Panc1 (cell line): Measurements from ENCODE around the gene NCKAP1. TPM values are rescaled to one million over a fixed set of nuclear protein-coding genes. Genes with fewer than 3 reads are reported as not detected.
"Not testable (repeated sequence)": the region's sequence is repeated elsewhere in the genome, so short reads cannot be mapped to it uniquely, and the experiment has no call there.

Experiments
- ATAC-seq: fragments of 200-7000 bp; cut with Tn5 transposase; 2 replicates; pipeline ENCODE4 v1.9.1; 2020; ENCODE audit warnings: mild to moderate bottlenecking, moderate library complexity
- BruUV-seq: library from RNA; stranded (reverse); fragments of 400-500 nt; replicated peaks from 2 replicates; lab custom pipeline; 2021; lab: Mats Ljungman, UMichigan
- CTCF ChIA-PET: fragments of 300-600 bp; sonication (Branson Sonifier 250); formaldehyde crosslinking; loops from one replicate; lab custom pipeline; 2022; ENCODE audit warnings: antibody characterized with exemption; lab: Charles Lee
- POLR2A ChIA-PET: fragments of 300-600 bp; sonication (Branson Sonifier 250); formaldehyde crosslinking; loops from one replicate; lab custom pipeline; 2022; ENCODE audit warnings: antibody characterized with exemption; lab: Charles Lee
- DNase-seq: peaks from one replicate; pipeline ENCODE4 v3.0.0-alpha.2; 2010; ENCODE audit warnings: low read depth, low spot score
- H3K27ac ChIP-seq: 2 replicates; pipeline ENCODE4 v1.5.1; 2011; ENCODE audit warnings: mild to moderate bottlenecking, low read length, inconsistent platforms
- H3K27me3 ChIP-seq: fragments of 200-500 bp; sonication (Bioruptor generic); 2 replicates; pipeline ENCODE4 v1.6.0; 2014; ENCODE audit warnings: low read length, inconsistent platforms; ENCODE audit not compliant: control insufficient read depth, insufficient read depth
- H3K36me3 ChIP-seq: fragments of 200-500 bp; sonication (Bioruptor generic); 2 replicates; pipeline ENCODE4 v1.5.1; 2014; ENCODE audit warnings: inconsistent platforms, mild to moderate bottlenecking, low read length, moderate library complexity; ENCODE audit not compliant: control insufficient read depth, insufficient read depth
- H3K4me1 ChIP-seq: 2 replicates; pipeline ENCODE4 v1.5.1; 2011; ENCODE audit warnings: inconsistent platforms, mild to moderate bottlenecking, low read length, moderate library complexity; ENCODE audit not compliant: control insufficient read depth, insufficient read depth
- H3K4me3 ChIP-seq, 2 experiments: 2 replicates each; pipeline ENCODE4 v1.5.1; 2011 to 2012; ENCODE audit warnings: low read depth in 2 of 2, low read length in 2 of 2, mild to moderate bottlenecking in 2 of 2, inconsistent platforms in 1 of 2, moderate library complexity in 1 of 2
- H3K9me3 ChIP-seq: fragments of 200-500 bp; sonication (Bioruptor generic); 2 replicates; pipeline ENCODE4 v1.5.1; 2014; ENCODE audit warnings: low read depth, mild to moderate bottlenecking, inconsistent platforms, low read length, moderate library complexity; ENCODE audit not compliant: control insufficient read depth, insufficient read depth
- CTCF ChIP-seq: fragments of 450-650 bp; IDR thresholded peaks from 2 replicates; pipeline ENCODE4 v1.5.1; 2017; ENCODE audit warnings: mild to moderate bottlenecking
- POLR2AphosphoS5 ChIP-seq: IDR thresholded peaks from 2 replicates; pipeline ENCODE4 v1.6.1; 2012; ENCODE audit warnings: mild to moderate bottlenecking, low read depth, low read length, moderate library complexity
- SIN3A ChIP-seq: IDR thresholded peaks from 2 replicates; pipeline ENCODE4 v1.6.1; 2012; ENCODE audit warnings: low read depth, mild to moderate bottlenecking, low read length, moderate library complexity, borderline replicate concordance; ENCODE audit not compliant: insufficient read depth
- TCF7L2 ChIP-seq: IDR thresholded peaks from 2 replicates; pipeline ENCODE4 v1.6.1; 2011; ENCODE audit warnings: mild to moderate bottlenecking, low read depth, low read length, inconsistent platforms
- in situ Hi-C: cut with HindIII; loops from 2 replicates; pipeline ENCODE4 v1.10.0; 2016; ENCODE audit warnings: low sequenced_read_pairs, low pct_unique_long_range_greater_than_20kb
- intact Hi-C: fragments of 100-400 bp; cut with micrococcal nuclease; formaldehyde crosslinking; loops from one replicate; pipeline ENCODE4 v1.10.0; 2022; ENCODE audit not compliant: unreplicated experiment
- total RNA-seq: library from RNA; stranded (reverse); gene quantifications from one replicate; pipeline ENCODE4 v1.2.1, GENCODE V29; 2021; ENCODE audit not compliant: unreplicated experiment
- TF ChIP-seq, protein P1 (sequence below), 2 experiments: IDR thresholded peaks; 2 replicates each; pipeline ENCODE4 v1.6.1; 2011 to 2012; ENCODE audit warnings: low read depth in 2 of 2, control low read depth in 1 of 2, low read length in 1 of 2, mild to moderate bottlenecking in 1 of 2, moderate library complexity in 1 of 2; ENCODE audit not compliant: insufficient read depth in 1 of 2

NCKAP1 gene
- total RNA-seq, 1 experiment from 2014 or later, result 174 TPM

DNA sequence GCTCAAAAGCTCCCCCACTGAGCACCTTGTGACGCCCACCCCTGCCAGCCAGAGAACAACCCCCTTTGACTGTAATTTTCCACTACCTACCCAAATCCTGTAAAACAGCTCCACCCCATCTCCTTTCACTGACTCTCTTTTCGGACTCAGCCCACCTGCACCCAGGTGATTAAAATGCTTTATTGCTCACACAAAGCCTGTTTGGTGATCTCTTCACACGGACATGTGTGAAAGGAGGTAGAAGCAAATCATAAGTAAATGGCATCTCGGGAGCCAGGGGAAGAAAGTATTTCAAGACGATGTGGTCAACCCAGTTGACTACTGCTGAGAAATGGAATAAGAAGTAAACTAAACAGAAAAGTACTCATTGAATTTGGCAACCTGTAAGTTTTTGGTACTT, 11.2 kb upstream of the NCKAP1 start:
- POLR2A ChIA-PET, result no interaction called here
- BruUV-seq, result no TSS peak
- no peak overlapping the region for H3K27ac ChIP-seq
- H3K9me3 ChIP-seq, result no peaks in the 10 kb centered on the region
- DNase-seq (no peak), ATAC-seq (no peak)
- in situ Hi-C loops (no loop called here), intact Hi-C loops (no loop called here)
- no peaks in the 10 kb centered on the region for H3K27me3 ChIP-seq
- H3K36me3 ChIP-seq, result no peaks in the 10 kb centered on the region
- CTCF ChIA-PET, result no interaction called here
- no peaks in the 10 kb centered on the region for H3K4me1 ChIP-seq
- TF ChIP-seq, protein P1, sequence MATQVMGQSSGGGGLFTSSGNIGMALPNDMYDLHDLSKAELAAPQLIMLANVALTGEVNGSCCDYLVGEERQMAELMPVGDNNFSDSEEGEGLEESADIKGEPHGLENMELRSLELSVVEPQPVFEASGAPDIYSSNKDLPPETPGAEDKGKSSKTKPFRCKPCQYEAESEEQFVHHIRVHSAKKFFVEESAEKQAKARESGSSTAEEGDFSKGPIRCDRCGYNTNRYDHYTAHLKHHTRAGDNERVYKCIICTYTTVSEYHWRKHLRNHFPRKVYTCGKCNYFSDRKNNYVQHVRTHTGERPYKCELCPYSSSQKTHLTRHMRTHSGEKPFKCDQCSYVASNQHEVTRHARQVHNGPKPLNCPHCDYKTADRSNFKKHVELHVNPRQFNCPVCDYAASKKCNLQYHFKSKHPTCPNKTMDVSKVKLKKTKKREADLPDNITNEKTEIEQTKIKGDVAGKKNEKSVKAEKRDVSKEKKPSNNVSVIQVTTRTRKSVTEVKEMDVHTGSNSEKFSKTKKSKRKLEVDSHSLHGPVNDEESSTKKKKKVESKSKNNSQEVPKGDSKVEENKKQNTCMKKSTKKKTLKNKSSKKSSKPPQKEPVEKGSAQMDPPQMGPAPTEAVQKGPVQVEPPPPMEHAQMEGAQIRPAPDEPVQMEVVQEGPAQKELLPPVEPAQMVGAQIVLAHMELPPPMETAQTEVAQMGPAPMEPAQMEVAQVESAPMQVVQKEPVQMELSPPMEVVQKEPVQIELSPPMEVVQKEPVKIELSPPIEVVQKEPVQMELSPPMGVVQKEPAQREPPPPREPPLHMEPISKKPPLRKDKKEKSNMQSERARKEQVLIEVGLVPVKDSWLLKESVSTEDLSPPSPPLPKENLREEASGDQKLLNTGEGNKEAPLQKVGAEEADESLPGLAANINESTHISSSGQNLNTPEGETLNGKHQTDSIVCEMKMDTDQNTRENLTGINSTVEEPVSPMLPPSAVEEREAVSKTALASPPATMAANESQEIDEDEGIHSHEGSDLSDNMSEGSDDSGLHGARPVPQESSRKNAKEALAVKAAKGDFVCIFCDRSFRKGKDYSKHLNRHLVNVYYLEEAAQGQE (IDR thresholded peaks at IDR 0.05; ENCODE audit: insufficient read depth in 1 of 2, low read depth in 2 of 2, low read length in 1 of 2), result no peak
- TF ChIP-seq POLR2AphosphoS5 (no peak), SIN3A (no peak)
- H3K4me3 ChIP-seq, result no peak overlapping the region

GRCh38 chr2:183047486-183048125, 9.3 kb upstream of the NCKAP1 start:
- in situ Hi-C loops, ATAC-seq, H3K9me3 ChIP-seq, CTCF ChIA-PET, H3K4me1 ChIP-seq, BruUV-seq, H3K27me3 ChIP-seq, H3K4me3 ChIP-seq, intact Hi-C loops, H3K36me3 ChIP-seq, POLR2A ChIA-PET, H3K27ac ChIP-seq, DNase-seq: not testable (repeated sequence)

DNA sequence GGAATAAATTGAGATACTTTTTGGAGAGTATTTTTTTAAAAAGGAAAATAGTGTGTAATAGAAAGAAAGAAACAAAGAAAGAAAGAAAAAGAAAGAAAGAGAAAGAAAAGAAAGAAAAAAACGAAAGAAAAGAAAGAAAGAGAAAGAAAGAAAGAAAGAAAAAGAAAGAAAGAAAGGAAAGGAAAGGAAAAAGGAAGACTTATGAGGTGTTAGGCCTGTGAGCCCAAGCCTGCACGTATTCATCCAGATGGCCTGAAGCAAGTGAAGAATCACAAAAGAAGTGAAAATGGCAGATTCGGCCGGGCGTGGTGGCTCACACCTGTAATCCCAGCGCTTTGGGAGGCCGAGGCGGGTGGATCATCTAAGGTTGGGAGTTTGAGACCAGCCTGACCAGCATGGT, 5.3 kb upstream of the NCKAP1 start:
- H3K9me3 ChIP-seq, CTCF ChIA-PET, BruUV-seq, intact Hi-C loops, H3K4me3 ChIP-seq, in situ Hi-C loops, POLR2A ChIA-PET, DNase-seq, ATAC-seq, H3K27me3 ChIP-seq, H3K36me3 ChIP-seq, H3K4me1 ChIP-seq, H3K27ac ChIP-seq: not testable (repeated sequence)

- H3K4me3 ChIP-seq, result no peak overlapping the region
- in situ Hi-C loops, result no loop called here
- DNase-seq (no peak), ATAC-seq (no peak)
- no peaks in the 10 kb centered on the region for H3K9me3 ChIP-seq
- no peaks in the 10 kb centered on the region; the same call in 1 of the 2 replicates for H3K36me3 ChIP-seq
- intact Hi-C loops, result no loop called here
- ChIA-PET CTCF (interaction anchor here (0.6 kb wide), 1 partner anchor 795 kb away, joined by 3 read pairs; no protein-coding TSS in a partner anchor), POLR2A (no interaction called here)
- no TSS peak for BruUV-seq
- peaks cover 2% of the 10 kb centered on the region for H3K27me3 ChIP-seq
- no peak for TF ChIP-seq CTCF
- TF ChIP-seq SIN3A, result no peak
- no peak for TF ChIP-seq POLR2AphosphoS5
- no peak for TF ChIP-seq TCF7L2
- TF ChIP-seq, protein P1 (IDR thresholded peaks at IDR 0.05; ENCODE audit: insufficient read depth in 1 of 2, low read depth in 2 of 2, low read length in 1 of 2), result no peak
- no peak overlapping the region for H3K27ac ChIP-seq
- H3K4me1 ChIP-seq, result peaks cover 10% of the 10 kb centered on the region
Observed at GRCh38 chr2:183040604-183041003, 2.3 kb upstream of the NCKAP1 start.
